Right kidney (tissue), 1 donor: Measurements from ENCODE around the gene FUNDC1.
A peak's percentile ranks its signal among the peaks of the same experiment; 100 is the strongest.

Experiments
- DNase-seq: peaks from one replicate; pipeline ENCODE4 v3.0.0-alpha.2; 2016

Gene FUNDC1

DNA sequence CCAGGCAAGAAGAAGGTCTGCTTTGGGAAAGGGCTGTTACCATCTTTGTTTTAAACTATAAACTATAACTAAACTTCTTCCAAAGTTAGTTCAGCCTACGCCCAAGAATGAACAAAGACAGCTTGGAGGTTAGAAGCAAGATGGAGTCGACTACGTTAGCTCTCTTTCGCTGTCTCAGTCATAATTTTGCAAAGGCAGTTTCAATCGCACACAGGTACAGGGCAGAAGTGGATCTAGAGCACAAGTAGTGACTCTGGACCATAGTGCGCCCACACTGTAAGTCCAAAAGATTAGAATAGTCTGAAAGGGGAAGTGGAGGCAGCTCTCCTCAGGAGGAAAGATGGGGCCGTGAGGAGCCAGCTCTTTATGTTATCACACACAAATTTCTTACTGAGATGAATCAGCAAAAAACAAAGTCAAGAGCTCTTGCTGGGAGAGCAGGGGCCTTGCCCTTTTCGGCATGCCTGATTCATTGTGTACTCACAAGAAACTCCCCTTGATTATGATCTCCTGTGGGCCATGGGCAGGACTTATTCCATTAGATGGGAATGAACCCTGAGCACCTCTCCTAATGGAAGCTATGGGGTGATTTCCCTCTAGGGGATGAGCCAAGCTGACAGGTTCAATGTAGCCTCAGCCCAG is 58.6 kb downstream of the FUNDC1 start:
- DNase-seq = no peak

DNA sequence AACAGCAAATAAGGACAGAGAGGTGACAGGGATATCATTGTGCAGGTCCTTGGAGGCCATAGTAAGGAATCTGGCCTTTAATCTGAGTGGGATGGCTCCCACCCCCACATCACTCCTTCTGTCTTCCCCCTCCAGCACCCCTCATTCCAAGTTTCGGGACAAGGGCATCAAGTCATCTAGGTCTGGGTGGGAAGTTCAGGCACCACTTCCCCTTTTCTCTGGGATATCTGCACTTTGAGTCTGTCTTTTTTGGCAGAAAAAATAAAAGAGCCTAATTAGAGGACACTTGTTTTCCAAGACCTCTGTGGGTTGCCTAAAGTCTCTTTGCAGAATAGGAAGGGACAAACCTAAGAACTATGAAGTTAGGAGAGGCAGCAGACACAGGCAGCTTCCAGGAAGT is 60.1 kb downstream of the FUNDC1 start:
- no peak for DNase-seq

DNA sequence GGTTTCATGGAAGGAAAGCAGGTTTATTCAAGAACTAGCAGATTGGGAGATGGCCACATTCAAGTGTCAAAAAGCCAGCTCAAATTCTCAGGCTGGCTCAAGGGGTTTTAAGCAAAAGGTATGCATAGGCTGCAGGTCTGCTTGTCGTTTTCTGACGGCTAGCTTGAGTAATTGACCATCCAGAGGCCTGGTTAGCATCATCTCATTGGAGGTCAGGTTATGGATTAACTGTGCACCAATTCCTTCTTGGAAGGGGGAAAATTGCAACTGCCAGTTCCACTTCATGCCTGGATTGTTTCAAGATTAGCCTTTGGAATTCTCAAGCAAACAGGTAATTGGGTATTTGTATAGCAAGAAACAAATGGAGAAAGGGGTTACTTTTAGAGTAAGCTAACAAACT is 62.1 kb downstream of the FUNDC1 start:
- DNase-seq = peak; percentile 21

DNA sequence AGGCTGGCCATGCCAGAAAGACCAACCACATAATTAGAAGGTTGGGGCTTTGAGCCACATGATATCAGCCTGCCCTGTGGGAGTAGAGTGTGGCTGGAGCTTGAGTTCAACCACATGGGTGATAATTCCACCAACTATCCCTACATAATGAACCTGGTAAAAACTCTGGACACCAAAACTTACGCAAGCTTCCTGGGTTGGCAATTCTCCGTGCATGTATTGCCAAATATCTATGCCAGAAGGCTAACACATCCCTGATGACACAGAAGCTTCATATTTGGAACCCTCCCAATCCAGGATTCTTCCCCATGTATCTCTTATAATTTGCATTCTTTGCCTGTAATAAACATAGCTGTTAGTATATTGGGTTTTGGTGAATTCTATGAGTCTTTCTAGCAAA is 68.2 kb downstream of the FUNDC1 start:
- no peak for DNase-seq
